HepG2 (cell line): ENCODE data around the gene FNDC3B. TPM values are rescaled to one million over a fixed set of nuclear protein-coding genes. Genes with fewer than 3 reads are reported as not detected.

Experiments
- ATAC-seq: fragments of 200-7000 bp; cut with Tn5 transposase; 3 replicates; pipeline ENCODE4 v1.9.1; 2020; ENCODE audit warnings: mild to moderate bottlenecking, moderate library complexity
- BruUV-seq: library from RNA; stranded (reverse); fragments of 400-500 nt; replicated peaks from 2 replicates; lab custom pipeline; 2021; lab: Mats Ljungman, UMichigan
- CTCF ChIA-PET: fragments of 300-600 bp; formaldehyde crosslinking; extraction: SDS; loops from one replicate; lab custom pipeline; 2021; ENCODE audit warnings: low total read pairs, inconsistent platforms, low intra/inter-chr PET ratio; lab: Yijun Ruan, JAX
- POLR2A ChIA-PET: fragments of 350-600 bp; sonication (Branson Sonifier 250); formaldehyde crosslinking; loops from one replicate; lab custom pipeline; 2020; ENCODE audit warnings: antibody characterized with exemption, inconsistent platforms; lab: Yijun Ruan, JAX
- DNase-seq: peaks from one replicate; pipeline ENCODE4 v3.0.0-alpha.2; 2015; ENCODE audit warnings: low spot score
- FAIRE-seq: peaks from 3 replicates; lab custom pipeline; 2011; peaks lifted over from hg19 to GRCh38; lab: Jason Lieb, UNC
- H2AFZ ChIP-seq: one replicate; pipeline ENCODE4 v1.6.1; 2011; ENCODE audit warnings: low read length, inconsistent platforms
- H3K27ac ChIP-seq: fragments of 300-600 bp; 3 replicates; pipeline ENCODE4 v1.8.0; 2011; ENCODE audit warnings: mixed run types, mild to moderate bottlenecking, mixed read lengths, low read length, inconsistent platforms; ENCODE audit not compliant: insufficient read depth; ENCODE audit errors: extremely low read length
- H3K27me3 ChIP-seq, 2 experiments: fragments of 200-600 bp in 1 of 2; 2 replicates in 1 of 2; 3 replicates in 1 of 2; pipeline versions ENCODE4 v1.6.0 to v1.8.0; 2011; ENCODE audit warnings: low read length in 2 of 2, mild to moderate bottlenecking in 2 of 2, moderate library complexity in 2 of 2, inconsistent platforms in 1 of 2; ENCODE audit not compliant: insufficient read depth in 2 of 2, control insufficient read depth in 1 of 2
- H3K36me3 ChIP-seq, 2 experiments: fragments of 200-600 bp in 1 of 2; replicated peaks in 1 of 2; 2 replicates in 1 of 2; 3 replicates in 1 of 2; pipeline versions ENCODE4 v1.5.1 to v1.8.0; 2011; ENCODE audit warnings: low read length in 2 of 2, inconsistent platforms in 1 of 2; ENCODE audit not compliant: insufficient read depth in 2 of 2, control insufficient read depth in 1 of 2
- H3K4me1 ChIP-seq: 2 replicates; pipeline ENCODE4 v1.5.1; 2012; ENCODE audit warnings: low read length, inconsistent platforms; ENCODE audit not compliant: insufficient read depth
- H3K4me2 ChIP-seq: 2 replicates; pipeline ENCODE4 v1.6.0; 2011; ENCODE audit warnings: low read depth, low read length, inconsistent platforms
- H3K4me3 ChIP-seq, 3 experiments: fragments of 200-600 bp in 1 of 3; sonication (generic), shearing (Covaris generic) in 1 of 3; replicated peaks in 1 of 3; 2 replicates each; pipeline ENCODE4 v1.5.1; 2011 to 2016; ENCODE audit warnings: low read length in 3 of 3, inconsistent platforms in 2 of 3, low read depth in 2 of 3, mild to moderate bottlenecking in 2 of 3, control low read depth in 1 of 3, mixed read lengths in 1 of 3; ENCODE audit not compliant: insufficient read depth in 1 of 3
- H3K79me2 ChIP-seq: one replicate; pipeline ENCODE4 v1.6.1; 2011; ENCODE audit warnings: low read length, inconsistent platforms; ENCODE audit not compliant: insufficient read depth
- H3K9ac ChIP-seq: 2 replicates; pipeline ENCODE4 v1.6.0; 2011; ENCODE audit warnings: mild to moderate bottlenecking, low read depth, low read length, inconsistent platforms; ENCODE audit not compliant: insufficient read depth
- H3K9me3 ChIP-seq: 2 replicates; pipeline ENCODE4 v1.5.1; 2012; ENCODE audit warnings: mild to moderate bottlenecking, low read length
- H4K20me1 ChIP-seq: 2 replicates; pipeline ENCODE4 v1.6.0; 2011; ENCODE audit warnings: inconsistent platforms, mild to moderate bottlenecking, low read length, moderate library complexity; ENCODE audit not compliant: insufficient read depth
- BRD4 ChIP-seq: sonication (generic); formaldehyde crosslinking; IDR thresholded peaks from 2 replicates; pipeline ENCODE4 v1.4.0; 2020; ENCODE audit warnings: missing genetic modification reagents
- FOXC1 ChIP-seq: sonication (generic); formaldehyde crosslinking; IDR thresholded peaks from 2 replicates; pipeline ENCODE4 v1.8.0; 2022; ENCODE audit warnings: mild to moderate bottlenecking, missing genetic modification reagents, borderline replicate concordance
- HDAC1 ChIP-seq: sonication (generic); formaldehyde crosslinking; IDR thresholded peaks from 2 replicates; pipeline ENCODE4 v1.5.1; 2020; ENCODE audit warnings: mild to moderate bottlenecking, missing genetic modification reagents
- JUN ChIP-seq: sonication (generic); formaldehyde crosslinking; IDR thresholded peaks from 2 replicates; pipeline ENCODE4 v1.4.0; 2020; ENCODE audit warnings: mild to moderate bottlenecking, missing genetic modification reagents
- KDM4B ChIP-seq: sonication (generic); formaldehyde crosslinking; IDR thresholded peaks from 2 replicates; pipeline ENCODE4 v1.4.0; 2020; ENCODE audit warnings: missing genetic modification reagents
- KLF12 ChIP-seq: sonication (generic); formaldehyde crosslinking; IDR thresholded peaks from 2 replicates; pipeline ENCODE4 v1.4.0; 2020; ENCODE audit warnings: missing genetic modification reagents, borderline replicate concordance
- MATR3 ChIP-seq: sonication (generic); formaldehyde crosslinking; IDR thresholded peaks from 2 replicates; pipeline ENCODE4 v1.4.0; 2020; ENCODE audit warnings: missing genetic modification reagents
- PCBP2 ChIP-seq: fragments of 200-400 bp; formaldehyde crosslinking; optimal IDR thresholded peaks from 2 replicates; pipeline ENCODE3; 2018; ENCODE audit warnings: low read length, low read depth; ENCODE audit not compliant: poor library complexity, severe bottlenecking
- RBM22 ChIP-seq: fragments of 200-400 bp; formaldehyde crosslinking; optimal IDR thresholded peaks from 2 replicates; pipeline ENCODE3; 2017; ENCODE audit warnings: mild to moderate bottlenecking, low read length, moderate library complexity
- RXRB ChIP-seq: IDR thresholded peaks from 2 replicates; pipeline ENCODE4 v1.6.1; 2016; ENCODE audit warnings: borderline replicate concordance, missing genetic modification reagents, missing compliant biosample characterization
- SSRP1 ChIP-seq: IDR thresholded peaks from 2 replicates; pipeline ENCODE4 v1.6.1; 2016; ENCODE audit warnings: control low read depth
- ZNF225 ChIP-seq: sonication (generic); formaldehyde crosslinking; IDR thresholded peaks from 2 replicates; pipeline ENCODE4 v1.4.0; 2020; ENCODE audit warnings: mild to moderate bottlenecking, missing genetic modification reagents
- ZNF501 ChIP-seq: sonication (generic); formaldehyde crosslinking; IDR thresholded peaks from 2 replicates; pipeline ENCODE4 v1.5.1; 2020; ENCODE audit warnings: mild to moderate bottlenecking, moderate library complexity, missing genetic modification reagents
- ZNF577 ChIP-seq: sonication (generic); formaldehyde crosslinking; IDR thresholded peaks from 2 replicates; pipeline ENCODE4 v1.4.0; 2020; ENCODE audit warnings: mild to moderate bottlenecking, low read depth, missing genetic modification reagents, borderline replicate concordance
- WGBS: methylation state at CpG from one replicate; pipeline ENCODE4 v1.1.6; 2017; ENCODE audit warnings: low lambda C conversion rate; 5-methylcytosine and 5-hydroxymethylcytosine counted together
- in situ Hi-C: cut with HindIII; loops from 2 replicates; pipeline ENCODE4 v1.10.0; 2017; ENCODE audit warnings: low pct_unique_long_range_greater_than_20kb; ENCODE audit not compliant: extremely low pct_ligation_motif_present
- intact Hi-C: fragments of 100-400 bp; cut with micrococcal nuclease; formaldehyde crosslinking; loops from one replicate; pipeline ENCODE4 v1.10.0; 2022; ENCODE audit not compliant: unreplicated experiment
- polyA plus RNA-seq, 8 experiments: library from polyadenylated mRNA; depleted of rRNA in 3 of 8; stranded (reverse) in 7 of 8; unstranded in 1 of 8; fragments of >200 nt; fragmentation: Illumina TruSeq in 4 of 8; extraction: Trizol in 4 of 8; gene quantifications; 2 replicates each; pipeline versions ENCODE4 v1.2.1 to v1.2.3, GENCODE V29; 2011 to 2016; ENCODE audit warnings: low read depth in 4 of 8, missing spikeins in 1 of 8, mixed read lengths in 1 of 8; ENCODE audit not compliant: insufficient read depth in 1 of 8
- total RNA-seq, 5 experiments: library from RNA; depleted of rRNA; stranded (reverse); fragments of >200 nt; fragmentation: Illumina TruSeq; extraction: Trizol; gene quantifications; 2 replicates each; pipeline ENCODE4 v1.2.3, GENCODE V29; 2016; ENCODE audit warnings: low read depth in 1 of 5
- TF ChIP-seq, protein P1 (sequence below): sonication (generic); formaldehyde crosslinking; IDR thresholded peaks from 2 replicates; pipeline ENCODE4 v1.5.1; 2020; ENCODE audit warnings: missing genetic modification reagents, mild to moderate bottlenecking, borderline replicate concordance
- TF ChIP-seq, protein P2 (sequence below): sonication (generic); formaldehyde crosslinking; IDR thresholded peaks from 2 replicates; pipeline ENCODE4 v1.9.0; 2021; ENCODE audit warnings: missing genetic modification reagents, mild to moderate bottlenecking, borderline replicate concordance
- TF ChIP-seq, protein P3 (sequence below): sonication (generic); formaldehyde crosslinking; IDR thresholded peaks from 2 replicates; pipeline ENCODE4 v1.4.0; 2020; ENCODE audit warnings: mild to moderate bottlenecking, missing genetic modification reagents
- TF ChIP-seq, protein P4 (sequence below): sonication (generic); formaldehyde crosslinking; IDR thresholded peaks from 2 replicates; pipeline ENCODE4 v1.4.0; 2020; ENCODE audit warnings: missing genetic modification reagents, low read depth, mild to moderate bottlenecking, borderline replicate concordance

The FNDC3B gene
- total and polyA plus RNA-seq, 2 of the 13 experiments (the other 11 are each of a cell fraction or from before 2014, with no cell fraction given): 74.8 to 103 TPM

DNA sequence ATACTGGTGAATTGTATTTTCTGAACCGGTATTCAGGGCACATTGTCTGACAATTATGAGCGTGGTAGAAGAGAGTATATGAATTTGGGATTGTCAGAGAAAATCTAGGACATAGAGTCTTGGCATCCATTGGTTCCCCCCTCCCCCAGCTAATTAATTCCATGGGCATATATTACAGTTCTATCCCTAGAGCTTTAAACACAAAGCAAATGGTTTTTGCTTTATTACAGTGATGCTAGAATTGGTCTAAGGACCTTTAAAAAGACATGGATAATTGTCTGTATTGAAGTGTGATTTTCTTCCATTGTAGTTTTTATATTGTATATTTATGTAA lies 91.3 kb downstream of the FNDC3B start:
- ATAC-seq (no peak), DNase-seq (no peak), FAIRE-seq (no peak)
- intact Hi-C loops (loop anchor here (1.0 kb wide), 1 partner anchor 10 kb away; no protein-coding TSS in a partner anchor), in situ Hi-C loops (no loop called here)
- peaks cover 99% of the 10 kb centered on the region for H3K4me1 ChIP-seq
- ChIA-PET CTCF (no interaction called here), POLR2A (interaction anchor here (5.2 kb wide), 1 partner anchor 9 kb away, joined by 52 read pairs; no protein-coding TSS in a partner anchor)
- H3K27me3 ChIP-seq: no peaks in the 10 kb centered on the region
- H3K79me2 ChIP-seq: peaks cover 97% of the 10 kb centered on the region
- H3K9ac ChIP-seq: peak overlapping the region; percentile 61
- peaks cover 6 to 34% of the 10 kb centered on the region in 2 experiments for H3K36me3 ChIP-seq
- H3K4me3 ChIP-seq: no peak overlapping the region; a peak in 1 of 6 replicates
- BruUV-seq: no TSS peak
- H2AFZ ChIP-seq: no peak overlapping the region
- H4K20me1 ChIP-seq: peaks cover 74% of the 10 kb centered on the region
- H3K27ac ChIP-seq: peak overlapping the region; percentile 96
- 35% methylated on average over 2 of the region's 2 CpGs for WGBS
- H3K9me3 ChIP-seq: no peaks in the 10 kb centered on the region
- peak overlapping the region; percentile 50 for H3K4me2 ChIP-seq
- TF ChIP-seq MATR3 (CRISPR knock-in tag) (no peak), KLF12 (CRISPR knock-in tag) (no peak), KDM4B (no peak), RXRB (CRISPR knock-in tag) (no peak), RBM22 (peak; percentile 50), ZNF577 (no peak), HDAC1 (CRISPR knock-in tag) (0 out of 2 replicates have a peak, but pooled peaks have one; percentile 0), SSRP1 (CRISPR knock-in tag) (0 out of 2 replicates have a peak, but pooled peaks have one; percentile 12), BRD4 (no peak), ZNF225 (CRISPR knock-in tag) (no peak), PCBP2 (no peak), ZNF501 (CRISPR knock-in tag) (no peak), FOXC1 (CRISPR knock-in tag) (no peak), JUN (no peak)
- TF ChIP-seq, protein P1, sequence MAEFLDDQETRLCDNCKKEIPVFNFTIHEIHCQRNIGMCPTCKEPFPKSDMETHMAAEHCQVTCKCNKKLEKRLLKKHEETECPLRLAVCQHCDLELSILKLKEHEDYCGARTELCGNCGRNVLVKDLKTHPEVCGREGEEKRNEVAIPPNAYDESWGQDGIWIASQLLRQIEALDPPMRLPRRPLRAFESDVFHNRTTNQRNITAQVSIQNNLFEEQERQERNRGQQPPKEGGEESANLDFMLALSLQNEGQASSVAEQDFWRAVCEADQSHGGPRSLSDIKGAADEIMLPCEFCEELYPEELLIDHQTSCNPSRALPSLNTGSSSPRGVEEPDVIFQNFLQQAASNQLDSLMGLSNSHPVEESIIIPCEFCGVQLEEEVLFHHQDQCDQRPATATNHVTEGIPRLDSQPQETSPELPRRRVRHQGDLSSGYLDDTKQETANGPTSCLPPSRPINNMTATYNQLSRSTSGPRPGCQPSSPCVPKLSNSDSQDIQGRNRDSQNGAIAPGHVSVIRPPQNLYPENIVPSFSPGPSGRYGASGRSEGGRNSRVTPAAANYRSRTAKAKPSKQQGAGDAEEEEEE (CRISPR knock-in tag): no peak
- TF ChIP-seq, protein P2, sequence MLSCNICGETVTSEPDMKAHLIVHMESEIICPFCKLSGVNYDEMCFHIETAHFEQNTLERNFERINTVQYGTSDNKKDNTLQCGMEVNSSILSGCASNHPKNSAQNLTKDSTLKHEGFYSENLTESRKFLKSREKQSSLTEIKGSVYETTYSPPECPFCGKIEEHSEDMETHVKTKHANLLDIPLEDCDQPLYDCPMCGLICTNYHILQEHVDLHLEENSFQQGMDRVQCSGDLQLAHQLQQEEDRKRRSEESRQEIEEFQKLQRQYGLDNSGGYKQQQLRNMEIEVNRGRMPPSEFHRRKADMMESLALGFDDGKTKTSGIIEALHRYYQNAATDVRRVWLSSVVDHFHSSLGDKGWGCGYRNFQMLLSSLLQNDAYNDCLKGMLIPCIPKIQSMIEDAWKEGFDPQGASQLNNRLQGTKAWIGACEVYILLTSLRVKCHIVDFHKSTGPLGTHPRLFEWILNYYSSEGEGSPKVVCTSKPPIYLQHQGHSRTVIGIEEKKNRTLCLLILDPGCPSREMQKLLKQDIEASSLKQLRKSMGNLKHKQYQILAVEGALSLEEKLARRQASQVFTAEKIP: no peak
- TF ChIP-seq, protein P3, sequence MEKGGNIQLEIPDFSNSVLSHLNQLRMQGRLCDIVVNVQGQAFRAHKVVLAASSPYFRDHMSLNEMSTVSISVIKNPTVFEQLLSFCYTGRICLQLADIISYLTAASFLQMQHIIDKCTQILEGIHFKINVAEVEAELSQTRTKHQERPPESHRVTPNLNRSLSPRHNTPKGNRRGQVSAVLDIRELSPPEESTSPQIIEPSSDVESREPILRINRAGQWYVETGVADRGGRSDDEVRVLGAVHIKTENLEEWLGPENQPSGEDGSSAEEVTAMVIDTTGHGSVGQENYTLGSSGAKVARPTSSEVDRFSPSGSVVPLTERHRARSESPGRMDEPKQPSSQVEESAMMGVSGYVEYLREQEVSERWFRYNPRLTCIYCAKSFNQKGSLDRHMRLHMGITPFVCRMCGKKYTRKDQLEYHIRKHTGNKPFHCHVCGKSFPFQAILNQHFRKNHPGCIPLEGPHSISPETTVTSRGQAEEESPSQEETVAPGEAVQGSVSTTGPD (CRISPR knock-in tag): no peak
- TF ChIP-seq, protein P4, sequence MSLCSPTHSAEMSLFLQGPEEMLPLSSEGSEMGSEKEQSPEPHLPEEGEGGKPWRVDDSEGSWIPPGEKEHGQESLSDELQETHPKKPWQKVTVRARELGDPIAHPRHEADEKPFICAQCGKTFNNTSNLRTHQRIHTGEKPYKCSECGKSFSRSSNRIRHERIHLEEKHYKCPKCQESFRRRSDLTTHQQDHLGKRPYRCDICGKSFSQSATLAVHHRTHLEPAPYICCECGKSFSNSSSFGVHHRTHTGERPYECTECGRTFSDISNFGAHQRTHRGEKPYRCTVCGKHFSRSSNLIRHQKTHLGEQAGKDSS (CRISPR knock-in tag): no peak
